ENCODE data around the gene CALU. TPM values are rescaled to one million over a fixed set of nuclear protein-coding genes. Genes with fewer than 3 reads are reported as not detected.

Gene CALU
- total RNA-seq, 6 donors from 2014 or later: 25.1 to 113 (median 76.6) TPM

- DNase-seq: no peak
- WGBS, 2 donors: 94% methylated on average over 2 of the region's 2 CpGs
- Histone ChIP-seq H3K27me3 (no peaks in the 10 kb centered on the region), H3K27ac (no peak overlapping the region), H3K4me1 (no peaks in the 10 kb centered on the region), H3K9me3 (no peaks in the 10 kb centered on the region), H3K36me3 (no peaks in the 10 kb centered on the region), H3K4me3 (no peak overlapping the region)
- no peak for ATAC-seq (ENCODE audit: low FRiP score in 2 of 2)
- TF ChIP-seq EP300 (IDR thresholded peaks at IDR 0.05) (no peak), CTCF (IDR thresholded peaks at IDR 0.05) (no peak), POLR2AphosphoS5 (IDR thresholded peaks at IDR 0.05) (no peak), POLR2A (IDR thresholded peaks at IDR 0.05) (no peak)
These were observed 13.6 kb upstream of the CALU start for GRCh38 chr7:128725531-128725930.

GRCh38 chr7:128726059-128726736 lies 13.0 kb upstream of the CALU start:
- WGBS, 2 donors: 74 to 76% methylated on average over 8 of the region's 8 CpGs
- H3K36me3 ChIP-seq: no peaks in the 10 kb centered on the region

GRCh38 chr7:128726737-128727072 lies 12.5 kb upstream of the CALU start:
- WGBS, 2 donors: 19 to 43% methylated on average over 1 of the region's 1 CpG
- H3K27me3 ChIP-seq: no peaks in the 10 kb centered on the region
- no peak for ATAC-seq (ENCODE audit: low FRiP score in 2 of 2)
- TF ChIP-seq POLR2AphosphoS5 (IDR thresholded peaks at IDR 0.05) (no peak), POLR2A (IDR thresholded peaks at IDR 0.05) (no peak), CTCF (IDR thresholded peaks at IDR 0.05) (no peak), EP300 (IDR thresholded peaks at IDR 0.05) (no peak)
- no peak overlapping the region for H3K27ac ChIP-seq
- DNase-seq: no peak
- H3K36me3 ChIP-seq: no peaks in the 10 kb centered on the region
- no peaks in the 10 kb centered on the region for H3K4me1 ChIP-seq
- no peaks in the 10 kb centered on the region for H3K9me3 ChIP-seq
- H3K4me3 ChIP-seq: no peak overlapping the region

More at GRCh38 chr7:128726059-128726736, 13.0 kb upstream of the CALU start:
- ATAC-seq (ENCODE audit: low FRiP score in 2 of 2): no peak
- Histone ChIP-seq H3K4me3 (no peak overlapping the region), H3K4me1 (no peaks in the 10 kb centered on the region), H3K9me3 (no peaks in the 10 kb centered on the region), H3K27ac (no peak overlapping the region), H3K27me3 (no peaks in the 10 kb centered on the region)
- TF ChIP-seq POLR2A (IDR thresholded peaks at IDR 0.05) (no peak), EP300 (IDR thresholded peaks at IDR 0.05) (no peak), POLR2AphosphoS5 (IDR thresholded peaks at IDR 0.05) (no peak)
- DNase-seq: no peak

GRCh38 chr7:128727239-128727638 lies 11.9 kb upstream of the CALU start:
- no peaks in the 10 kb centered on the region for H3K27me3 ChIP-seq
- no peak for DNase-seq
- H3K27ac ChIP-seq: no peak overlapping the region
- H3K9me3 ChIP-seq: no peaks in the 10 kb centered on the region
- no peak for TF ChIP-seq POLR2AphosphoS5 (IDR thresholded peaks at IDR 0.05)
- no peak for TF ChIP-seq CTCF (IDR thresholded peaks at IDR 0.05)
- no peak for ATAC-seq (ENCODE audit: low FRiP score in 2 of 2)
- no peaks in the 10 kb centered on the region for H3K4me1 ChIP-seq
- no peaks in the 10 kb centered on the region for H3K36me3 ChIP-seq
- no peak overlapping the region for H3K4me3 ChIP-seq
- WGBS, 2 donors: 91 to 92% methylated on average over 4 of the region's 4 CpGs

- Histone ChIP-seq H3K4me3 (no peak overlapping the region), H3K36me3 (no peaks in the 10 kb centered on the region), H3K4me1 (no peaks in the 10 kb centered on the region), H3K9me3 (no peaks in the 10 kb centered on the region), H3K27me3 (no peaks in the 10 kb centered on the region), H3K27ac (no peak overlapping the region)
- TF ChIP-seq CTCF (IDR thresholded peaks at IDR 0.05) (no peak), EP300 (IDR thresholded peaks at IDR 0.05) (no peak), POLR2AphosphoS5 (IDR thresholded peaks at IDR 0.05) (no peak), POLR2A (IDR thresholded peaks at IDR 0.05) (no peak)
- no peak for ATAC-seq (ENCODE audit: low FRiP score in 2 of 2)
- no peak for DNase-seq
- WGBS, 2 donors: 74 to 79% methylated on average over 2 of the region's 2 CpGs
These were observed 10.6 kb upstream of the CALU start for GRCh38 chr7:128728598-128728997.
